Right atrium auricular region (tissue), 2 donors: ENCODE data around the gene TRIM2. TPM values are rescaled to one million over a fixed set of nuclear protein-coding genes. Genes with fewer than 3 reads are reported as not detected.
"Not testable (repeated sequence)": the region's sequence is repeated elsewhere in the genome, so short reads cannot be mapped to it uniquely, and the experiment has no call there.

Experiments used
- DNase-seq: peaks from one replicate; pipeline ENCODE4 v3.0.0-alpha.2; 2019; ENCODE audit warnings: low spot score
- H3K27ac ChIP-seq, 2 donors: fragments of 200-600 bp; sonication (generic); 1 replicate in 1 of 2; 2 replicates in 1 of 2; pipeline ENCODE4 v1.5.1; 2016 to 2019
- H3K27me3 ChIP-seq, 2 donors: fragments of 200-600 bp; sonication (generic); one replicate each; pipeline versions ENCODE4 v1.5.1 to v1.6.0; 2017 to 2019
- H3K36me3 ChIP-seq: fragments of 200-600 bp; sonication (generic); one replicate; pipeline ENCODE4 v1.5.1; 2016
- H3K4me1 ChIP-seq, 2 donors: fragments of 200-600 bp; sonication (generic); one replicate each; pipeline versions ENCODE4 v1.5.1 to v1.6.0; 2017 to 2019
- H3K4me3 ChIP-seq, 2 donors: fragments of 200-600 bp; sonication (generic); 1 replicate in 1 of 2; 2 replicates in 1 of 2; pipeline ENCODE4 v1.5.1; 2017 to 2019; ENCODE audit warnings: mild to moderate bottlenecking in 1 of 2, moderate library complexity in 1 of 2
- H3K9me3 ChIP-seq, 2 donors: fragments of 200-600 bp; sonication (generic); one replicate each; pipeline ENCODE4 v1.5.1; 2019
- CTCF ChIP-seq, 2 donors: fragments of 200-600 bp; sonication (generic); IDR thresholded peaks; one replicate each; pipeline ENCODE4 v1.5.1; 2019; ENCODE audit warnings: antibody characterized with exemption in 2 of 2
- total RNA-seq, 2 donors: library from RNA; depleted of rRNA; stranded (reverse); fragments of >200 nt; gene quantifications; one replicate each; pipeline ENCODE4 v1.1.0, GENCODE V29; 2016

The TRIM2 gene
- total RNA-seq, 2 donors from 2014 or later: 17.7 to 29.9 TPM

GRCh38 chr4:153160821-153161220 lies 43.4 kb upstream of the TRIM2 start:
- H3K4me1 ChIP-seq: no peaks in the 10 kb centered on the region
- no peak for TF ChIP-seq CTCF (IDR thresholded peaks at IDR 0.05)
- DNase-seq: no peak
- H3K27ac ChIP-seq: no peak overlapping the region
- H3K9me3 ChIP-seq: no peaks in the 10 kb centered on the region
- no peaks in the 10 kb centered on the region for H3K27me3 ChIP-seq
- no peak overlapping the region for H3K4me3 ChIP-seq
- H3K36me3 ChIP-seq: no peaks in the 10 kb centered on the region

DNA sequence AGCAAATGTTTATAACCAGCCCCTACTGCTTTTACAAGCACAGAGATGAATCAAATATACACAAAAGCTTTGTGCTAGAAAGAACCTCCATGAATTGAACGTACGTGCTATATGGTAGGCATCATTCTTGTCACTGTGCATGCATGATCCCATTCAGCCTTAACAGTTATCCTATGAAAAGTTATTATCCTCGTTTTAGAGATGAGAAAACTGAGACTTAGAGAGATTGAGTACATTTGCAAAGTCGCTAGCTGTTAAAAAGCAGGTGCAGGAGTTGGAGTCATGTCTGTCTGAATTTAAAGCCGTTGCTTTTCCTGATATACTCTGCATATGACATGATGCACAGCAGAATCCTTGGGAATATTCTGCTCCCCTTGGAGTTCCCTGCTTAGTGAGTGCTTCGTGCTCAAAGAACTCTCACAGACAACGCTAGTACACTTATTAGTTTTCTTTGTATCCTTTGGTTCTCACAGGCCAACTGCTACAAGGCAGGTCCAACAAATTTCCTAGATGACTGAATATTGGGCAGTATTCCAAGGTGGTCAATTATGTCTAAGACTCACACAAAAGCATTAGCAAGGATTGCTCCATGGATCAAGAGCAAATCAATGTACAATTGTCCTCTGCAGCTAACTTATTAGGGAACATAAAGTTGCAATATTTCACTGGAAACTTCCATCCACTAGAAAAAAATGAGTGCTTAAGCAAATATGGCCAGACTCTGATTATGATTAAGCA lies 42.8 kb upstream of the TRIM2 start:
- no peaks in the 10 kb centered on the region for H3K9me3 ChIP-seq
- no peaks in the 10 kb centered on the region for H3K4me1 ChIP-seq
- TF ChIP-seq CTCF (IDR thresholded peaks at IDR 0.05): no peak
- no peaks in the 10 kb centered on the region for H3K27me3 ChIP-seq
- H3K27ac ChIP-seq: no peak overlapping the region
- no peak for DNase-seq
- no peak overlapping the region for H3K4me3 ChIP-seq
- H3K36me3 ChIP-seq: no peaks in the 10 kb centered on the region

- H3K4me1 ChIP-seq, H3K9me3 ChIP-seq, H3K4me3 ChIP-seq, H3K27me3 ChIP-seq, H3K36me3 ChIP-seq, DNase-seq, H3K27ac ChIP-seq: not testable (repeated sequence)
Measured at GRCh38 chr4:153165236-153165635, 39.0 kb upstream of the TRIM2 start.

GRCh38 chr4:153166716-153167501 lies 37.3 kb upstream of the TRIM2 start:
- H3K4me1 ChIP-seq: no peaks in the 10 kb centered on the region
- H3K4me3 ChIP-seq: no peak overlapping the region
- H3K27me3 ChIP-seq: no peaks in the 10 kb centered on the region
- TF ChIP-seq CTCF (IDR thresholded peaks at IDR 0.05): no peak
- H3K27ac ChIP-seq: no peak overlapping the region
- no peaks in the 10 kb centered on the region for H3K9me3 ChIP-seq
- no peak for DNase-seq
- H3K36me3 ChIP-seq: no peaks in the 10 kb centered on the region

DNA sequence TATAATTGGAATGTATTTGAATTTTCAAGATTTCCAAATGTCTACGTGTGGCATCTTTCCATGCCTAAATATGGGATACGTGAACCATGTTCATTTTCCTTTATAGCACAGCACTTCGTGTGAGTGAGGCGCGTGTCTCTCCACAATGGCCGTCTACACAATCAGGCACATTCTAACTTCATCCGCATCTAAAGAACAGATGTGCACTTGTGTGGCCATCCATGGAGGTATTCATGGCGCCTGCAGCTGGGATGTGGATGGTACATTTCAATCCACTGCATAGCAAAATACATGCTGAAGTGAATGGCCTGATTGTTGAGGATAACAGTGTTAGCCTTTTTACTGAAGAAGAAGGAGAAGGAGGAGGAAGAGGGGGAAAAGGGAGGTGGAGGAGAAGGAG lies 34.5 kb upstream of the TRIM2 start:
- H3K36me3 ChIP-seq: no peaks in the 10 kb centered on the region
- no peak overlapping the region for H3K27ac ChIP-seq
- no peaks in the 10 kb centered on the region for H3K4me1 ChIP-seq
- no peak for DNase-seq
- no peaks in the 10 kb centered on the region for H3K27me3 ChIP-seq
- H3K9me3 ChIP-seq: no peaks in the 10 kb centered on the region
- no peak for TF ChIP-seq CTCF (IDR thresholded peaks at IDR 0.05)
- no peak overlapping the region for H3K4me3 ChIP-seq

GRCh38 chr4:153170407-153170806 lies 33.8 kb upstream of the TRIM2 start:
- DNase-seq: no peak
- Histone ChIP-seq H3K36me3 (no peaks in the 10 kb centered on the region), H3K4me3 (no peak overlapping the region), H3K4me1 (no peaks in the 10 kb centered on the region), H3K27me3 (no peaks in the 10 kb centered on the region), H3K9me3 (no peaks in the 10 kb centered on the region), H3K27ac (no peak overlapping the region)
- no peak for TF ChIP-seq CTCF (IDR thresholded peaks at IDR 0.05)
